GM06990 (cell line): Measurements from ENCODE around the gene WWP2.
"Not testable (repeated sequence)": the region's sequence is repeated elsewhere in the genome, so short reads cannot be mapped to it uniquely, and the experiment has no call there.

Experiments
- DNase-seq: peaks from one replicate; pipeline ENCODE4 v3.0.0-alpha.2; 2011; ENCODE audit not compliant: insufficient read length; ENCODE audit errors: extremely low read depth
- H3K27me3 ChIP-seq: replicated peaks from 2 replicates; pipeline ENCODE4 v1.6.0; 2011; ENCODE audit warnings: low read length; ENCODE audit not compliant: control insufficient read depth, insufficient read depth
- H3K36me3 ChIP-seq: 2 replicates; pipeline ENCODE4 v1.5.1; 2011; ENCODE audit warnings: low read length; ENCODE audit not compliant: control insufficient read depth, insufficient read depth
- H3K4me3 ChIP-seq: replicated peaks from 2 replicates; pipeline ENCODE4 v1.5.1; 2011; ENCODE audit warnings: low read depth, mild to moderate bottlenecking, control low read depth, low read length
- CTCF ChIP-seq: IDR thresholded peaks from 2 replicates; pipeline ENCODE4 v1.5.1; 2011; ENCODE audit warnings: low read length, control low read depth, mild to moderate bottlenecking, inconsistent platforms; ENCODE audit not compliant: insufficient read depth, poor library complexity, severe bottlenecking

WWP2 gene

GRCh38 chr16:69794486-69794885 is 32.4 kb downstream of the WWP2 start:
- peaks cover 4% of the 10 kb centered on the region for H3K36me3 ChIP-seq
- no peak for DNase-seq
- no peak for TF ChIP-seq CTCF
- H3K4me3 ChIP-seq = no peak overlapping the region
- H3K27me3 ChIP-seq = no peaks in the 10 kb centered on the region

GRCh38 chr16:69796285-69797118 is 34.4 kb downstream of the WWP2 start:
- Histone ChIP-seq H3K36me3 (peaks cover 6% of the 10 kb centered on the region), H3K4me3 (no peak overlapping the region), H3K27me3 (no peaks in the 10 kb centered on the region)
- peak; percentile 24 for DNase-seq
- TF ChIP-seq CTCF = peak; percentile 81

DNA sequence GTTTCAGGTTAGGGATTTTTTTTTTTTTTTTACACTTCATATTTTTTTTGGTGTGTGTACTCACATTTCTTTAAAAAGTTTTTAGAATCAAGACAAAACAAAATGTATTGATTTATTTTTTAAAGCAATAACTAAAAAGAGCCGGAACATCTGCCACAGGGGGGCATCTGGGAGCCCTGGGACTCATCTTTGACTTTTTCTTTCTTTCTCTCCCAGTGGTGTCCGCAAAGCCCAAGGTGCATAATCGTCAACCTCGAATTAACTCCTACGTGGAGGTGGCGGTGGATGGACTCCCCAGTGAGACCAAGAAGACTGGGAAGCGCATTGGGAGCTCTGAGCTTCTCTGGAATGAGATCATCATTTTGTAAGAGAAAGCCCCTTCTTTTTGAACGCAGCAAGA is 36.3 kb downstream of the WWP2 start:
- H3K36me3 ChIP-seq = peaks cover 6% of the 10 kb centered on the region

GRCh38 chr16:69799611-69800031 is 37.5 kb downstream of the WWP2 start:
- H3K36me3 ChIP-seq = peaks cover 6% of the 10 kb centered on the region
- no peak for TF ChIP-seq CTCF
- no peak overlapping the region for H3K4me3 ChIP-seq
- H3K27me3 ChIP-seq = no peaks in the 10 kb centered on the region
- no peak for DNase-seq

More for the DNA sequence above, 36.3 kb downstream of the WWP2 start:
- peak; percentile 2 for TF ChIP-seq CTCF
- no peak overlapping the region for H3K4me3 ChIP-seq
- H3K27me3 ChIP-seq = no peaks in the 10 kb centered on the region
- DNase-seq = no peak

DNA sequence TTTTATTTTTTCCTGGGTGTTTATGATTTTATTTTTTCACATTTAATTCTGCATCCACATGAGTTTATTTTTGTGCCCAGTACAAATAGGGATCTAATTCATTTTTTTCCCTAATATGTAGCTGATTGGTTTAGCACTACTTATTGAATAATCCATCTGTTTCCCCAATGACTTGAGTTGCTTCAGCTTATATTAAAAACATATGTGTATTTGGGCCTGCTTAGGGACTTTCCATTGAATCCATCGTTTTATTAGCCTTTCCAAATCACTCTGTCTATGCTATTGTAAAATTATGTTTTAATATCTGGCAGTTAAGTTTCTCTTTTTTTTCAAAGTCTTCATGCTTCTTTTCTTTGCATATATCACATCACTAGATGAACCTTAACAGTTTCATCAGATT is 42.2 kb downstream of the WWP2 start:
- Histone ChIP-seq H3K27me3 (no peaks in the 10 kb centered on the region), H3K36me3 (peaks cover 6% of the 10 kb centered on the region), H3K4me3 (no peak overlapping the region)
- no peak for TF ChIP-seq CTCF
- DNase-seq = no peak

GRCh38 chr16:69806776-69807175 is 44.6 kb downstream of the WWP2 start:
- H3K27me3 ChIP-seq, DNase-seq, H3K4me3 ChIP-seq, H3K36me3 ChIP-seq: not testable (repeated sequence)
